Stimulated activated CD4-positive, alpha-beta T cell treated with anti-CD3 and anti-CD28 coated beads, Interleukin-2, amount 100 ng/mL, for 24 hours (primary cell): ENCODE results near the gene GPA33.

Experiments
- DNase-seq, 2 donors: peaks; one replicate each; pipeline ENCODE4 v3.0.0-alpha.2; 2020

GPA33 gene

GRCh38 chr1:167116174-167116573 lies 26.0 kb upstream of the GPA33 start:
- DNase-seq, result no peak

- no peak for DNase-seq
Measured at GRCh38 chr1:167115655-167116054, 25.5 kb upstream of the GPA33 start.

GRCh38 chr1:167114725-167115124 lies 24.5 kb upstream of the GPA33 start:
- DNase-seq, result no peak

GRCh38 chr1:167111868-167112709 lies 21.9 kb upstream of the GPA33 start:
- DNase-seq, result no peak

DNA sequence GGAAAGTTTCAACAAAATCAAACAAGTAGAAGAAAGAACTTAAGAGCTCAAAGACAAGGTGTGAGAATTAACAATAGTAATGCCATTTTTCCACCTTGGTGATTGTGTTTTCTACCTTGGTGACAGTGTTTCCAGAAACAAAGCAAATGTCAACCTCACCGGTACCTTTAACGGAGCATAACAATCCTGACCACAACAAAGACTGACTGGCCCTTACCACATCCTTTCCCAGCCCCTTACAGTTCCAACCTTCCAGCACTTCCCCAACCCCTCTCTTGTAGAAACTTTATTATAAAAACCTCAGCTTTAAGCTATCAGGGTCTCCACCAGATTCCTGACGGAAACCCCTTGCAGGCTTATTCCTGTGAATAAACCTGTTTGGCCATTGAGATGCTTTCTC lies 20.4 kb upstream of the GPA33 start:
- DNase-seq, result no peak

DNA sequence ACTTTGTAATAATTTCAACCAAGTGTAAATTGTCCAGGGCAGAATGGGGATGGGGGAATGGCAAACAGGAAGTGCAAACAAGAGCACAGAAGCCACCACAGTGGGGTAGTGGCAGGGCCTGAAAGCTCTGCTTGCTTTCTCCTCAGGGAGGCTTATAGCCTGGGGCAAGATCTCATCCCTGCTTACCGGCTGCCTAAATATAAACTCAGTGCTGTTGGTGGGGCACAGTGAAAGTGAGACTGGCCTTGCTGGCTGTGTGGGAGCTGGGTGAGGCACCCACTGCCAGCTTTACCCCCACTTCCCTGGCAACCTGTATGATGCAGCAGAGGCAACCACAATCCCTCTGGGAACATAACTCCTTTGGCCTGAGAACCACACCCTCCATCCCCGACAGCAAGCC lies 18.9 kb upstream of the GPA33 start:
- DNase-seq, result no peak

GRCh38 chr1:167107456-167107855 lies 17.3 kb upstream of the GPA33 start:
- DNase-seq, result no peak

DNA sequence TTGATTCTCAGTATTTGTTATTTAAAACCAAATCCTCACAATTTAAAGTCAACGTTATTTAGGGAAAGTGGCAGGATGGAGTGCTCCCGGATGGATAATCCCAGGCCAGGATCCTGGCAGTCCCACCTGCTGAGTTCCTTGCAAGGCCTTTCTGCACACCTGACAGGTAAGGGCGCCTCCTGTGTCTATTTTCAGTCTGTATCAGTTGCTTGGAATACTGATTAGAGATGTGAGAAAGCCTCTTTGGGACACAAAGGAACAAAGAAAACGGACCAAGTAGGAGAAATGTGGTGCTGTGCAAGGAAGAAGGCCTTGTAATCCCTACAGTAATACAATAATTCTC lies 15.9 kb upstream of the GPA33 start:
- no peak for DNase-seq

GRCh38 chr1:167105271-167106118 lies 15.3 kb upstream of the GPA33 start:
- DNase-seq, result no peak

DNA sequence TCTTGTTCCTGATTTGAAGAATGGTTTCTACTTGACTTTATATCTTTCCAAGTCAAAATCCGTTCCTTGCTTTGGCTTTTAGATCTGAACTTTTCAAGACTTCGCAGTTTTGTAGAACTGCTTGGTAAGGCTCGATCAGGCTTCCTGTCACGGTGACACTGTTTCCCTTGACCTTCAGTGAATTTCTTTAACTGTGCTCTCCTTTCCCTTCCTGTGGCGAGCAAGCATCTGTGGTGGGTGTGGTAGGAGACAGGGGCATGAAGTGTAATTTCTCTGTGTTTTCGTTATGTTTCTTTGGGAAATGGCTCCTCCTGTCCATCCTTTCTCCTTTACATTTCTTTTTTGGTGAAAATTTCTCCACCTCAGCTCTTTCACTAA lies 14.1 kb upstream of the GPA33 start:
- DNase-seq, result no peak

GRCh38 chr1:167102906-167103573 lies 12.9 kb upstream of the GPA33 start:
- no peak for DNase-seq

- DNase-seq, result no peak
Measured at GRCh38 chr1:167101754-167102153, 11.6 kb upstream of the GPA33 start.

DNA sequence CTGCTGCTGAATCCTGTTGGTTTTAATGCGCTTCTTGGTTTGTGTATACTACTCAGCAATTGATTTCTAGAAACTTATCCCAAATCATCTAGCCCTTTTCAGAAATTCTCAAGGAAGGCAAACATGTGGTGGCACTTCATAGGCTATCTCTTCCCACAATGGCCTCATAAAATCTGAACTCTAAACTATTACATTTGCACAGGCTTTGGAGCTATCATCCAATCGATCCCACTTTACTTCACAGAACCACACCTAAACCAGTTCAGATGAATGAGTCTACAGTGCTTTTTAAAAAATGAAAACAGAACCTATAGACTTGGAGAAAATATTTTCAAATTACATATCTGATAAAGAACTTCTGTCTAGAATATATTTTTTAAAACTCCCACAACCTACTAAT lies 10.6 kb upstream of the GPA33 start:
- DNase-seq, result no peak

GRCh38 chr1:167099851-167100250 lies 9.7 kb upstream of the GPA33 start:
- no peak for DNase-seq

- DNase-seq, result no peak
Measured at GRCh38 chr1:167095368-167095767, 5.2 kb upstream of the GPA33 start.

DNA sequence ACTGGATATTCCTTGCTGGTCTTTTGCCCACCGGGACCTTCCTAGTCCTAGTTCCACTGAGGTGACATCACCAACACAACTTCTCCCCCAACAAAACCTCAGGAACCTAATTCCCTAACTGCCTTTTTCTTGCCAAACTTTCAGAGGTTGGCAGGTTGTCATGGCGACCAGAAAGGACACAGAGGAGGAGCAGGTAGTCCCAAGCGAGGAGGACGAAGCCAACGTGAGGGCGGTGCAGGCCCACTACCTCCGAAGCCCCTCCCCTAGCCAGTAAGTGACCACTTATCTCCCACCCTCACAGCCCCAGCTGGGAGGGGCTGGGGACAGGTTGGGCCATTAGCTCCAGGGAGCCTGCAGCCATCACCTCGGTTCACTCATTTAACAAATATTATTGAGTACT lies 4.5 kb upstream of the GPA33 start:
- DNase-seq, result no peak

GRCh38 chr1:167093846-167094516 lies 3.8 kb upstream of the GPA33 start, which contains the start of gene STYXL2:
Gene STYXL2, plus strand, starts transcription at chr1:167094075. Its CDS starts 775 bp downstream, at chr1:167094850.
- DNase-seq, result no peak

DNA sequence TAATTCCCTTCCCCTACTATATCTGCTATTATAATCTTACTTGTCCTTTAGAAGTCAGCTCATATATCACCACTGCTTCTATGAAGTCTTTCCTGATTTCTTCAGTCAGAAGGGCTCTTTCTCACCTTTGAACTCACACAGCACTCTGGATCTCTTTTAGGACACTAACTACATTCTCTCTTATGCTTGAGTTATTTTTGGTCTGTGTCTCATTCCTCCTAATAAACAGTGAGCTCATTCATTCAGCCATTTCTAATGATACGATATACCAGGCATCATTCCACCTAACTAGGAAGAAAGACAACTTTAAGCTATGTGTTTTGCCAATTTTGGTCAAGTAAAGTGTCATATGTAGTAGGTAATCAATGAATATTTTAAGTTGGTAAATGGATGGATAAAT lies 2.5 kb upstream of the GPA33 start:
- no peak for DNase-seq

DNA sequence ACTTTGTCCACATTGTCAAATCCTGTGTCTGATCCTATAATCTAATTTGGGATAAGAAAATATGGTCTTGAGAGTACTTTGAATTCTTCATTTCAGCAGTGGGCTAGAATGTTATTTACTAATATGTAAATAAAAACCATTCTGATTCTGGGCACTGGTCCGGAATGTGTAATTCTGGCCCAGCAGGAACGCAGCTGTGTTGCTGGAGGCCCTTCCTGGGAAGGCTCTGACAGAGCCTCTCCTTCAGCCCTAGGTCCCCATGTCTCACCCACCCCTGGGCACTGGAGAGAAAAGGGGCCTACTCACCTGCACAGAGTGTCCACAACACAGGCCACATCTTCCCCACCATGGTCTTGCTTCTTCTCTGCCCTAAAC lies 251 bp downstream of the GPA33 start:
- no peak for DNase-seq

DNA sequence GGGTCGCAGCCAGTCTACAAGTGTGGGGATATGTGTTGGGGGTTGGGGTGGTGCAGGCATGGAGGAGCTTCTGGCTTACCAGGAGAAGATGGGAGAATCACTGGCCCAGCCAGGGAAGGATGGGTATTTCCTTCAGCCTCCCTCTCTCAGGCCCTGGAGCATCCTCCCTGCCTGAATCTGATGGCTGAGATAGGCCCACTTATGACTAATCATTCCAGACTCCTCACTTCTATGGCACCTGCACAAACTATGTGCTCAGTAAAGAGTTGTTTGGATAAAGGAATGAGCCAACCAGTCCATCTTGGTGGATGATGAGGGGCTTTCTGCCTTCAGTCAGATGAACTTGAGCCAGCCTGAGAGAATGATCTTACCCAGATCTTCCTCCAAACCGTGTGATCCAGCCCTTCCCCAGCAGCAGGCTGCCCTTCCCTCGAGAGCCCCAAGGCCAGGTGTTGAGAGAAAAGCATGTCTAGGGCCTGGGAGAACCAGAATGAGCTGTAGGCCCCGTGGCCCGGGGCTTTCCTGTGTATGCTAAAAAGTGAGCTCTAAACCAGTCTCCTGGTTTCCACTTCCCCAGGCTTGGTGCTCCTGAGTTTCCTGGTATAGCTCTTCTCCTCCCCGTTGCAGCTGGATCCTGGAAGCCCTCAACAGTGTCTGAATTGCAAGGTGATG lies 1.3 kb downstream of the GPA33 start:
- DNase-seq, result no peak

- DNase-seq, result no peak
Measured at GRCh38 chr1:167086768-167087167, 3.4 kb downstream of the GPA33 start.

- no peak for DNase-seq
Measured at GRCh38 chr1:167086033-167086432, 4.1 kb downstream of the GPA33 start.

DNA sequence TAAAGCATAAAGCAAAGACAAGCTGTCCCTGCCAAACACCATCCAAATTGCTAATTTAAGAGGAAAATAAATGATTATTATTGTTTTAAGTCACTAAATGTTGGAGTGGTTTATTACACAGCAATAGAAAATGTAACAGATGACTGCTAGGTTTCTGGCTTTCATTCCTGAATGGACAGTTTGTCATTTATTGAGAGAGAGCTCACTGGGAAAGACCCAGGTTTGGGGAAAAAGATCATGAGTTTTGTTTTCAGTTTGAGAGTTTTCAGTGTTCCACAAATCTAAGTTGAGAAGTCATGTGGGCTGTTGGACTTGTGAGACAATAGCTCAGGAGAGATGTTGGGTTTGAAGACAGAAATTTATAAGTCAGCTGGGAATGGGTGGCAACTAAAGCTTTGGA lies 5.4 kb downstream of the GPA33 start:
- DNase-seq, result no peak
